GM18909 (cell line): ENCODE measurements around the gene ZDHHC14.

Experiments used
- ATAC-seq: cut with Tn5 transposase; IDR thresholded peaks from one replicate; pipeline ENCODE4 v1.9.1; 2021; ENCODE audit warnings: mild to moderate bottlenecking; ENCODE audit not compliant: unreplicated experiment, poor library complexity

The ZDHHC14 gene

GRCh38 chr6:157436944-157437336 is 56.0 kb downstream of the ZDHHC14 start:
- no peak for ATAC-seq

- no peak for ATAC-seq
These were observed 57.7 kb downstream of the ZDHHC14 start for GRCh38 chr6:157438611-157439111.

- ATAC-seq, result no peak
These were observed 59.2 kb downstream of the ZDHHC14 start for GRCh38 chr6:157440171-157440570.

GRCh38 chr6:157442291-157442690 is 61.3 kb downstream of the ZDHHC14 start:
- no peak for ATAC-seq

GRCh38 chr6:157443066-157443800 is 62.2 kb downstream of the ZDHHC14 start:
- ATAC-seq, result peak; percentile 94

- ATAC-seq, result no peak
These were observed 64.5 kb downstream of the ZDHHC14 start for GRCh38 chr6:157445277-157446009.

GRCh38 chr6:157447735-157448134 is 66.7 kb downstream of the ZDHHC14 start:
- no peak for ATAC-seq

- ATAC-seq, result no peak
These were observed 68.6 kb downstream of the ZDHHC14 start for GRCh38 chr6:157449610-157450009.

- no peak for ATAC-seq
These were observed 70.1 kb downstream of the ZDHHC14 start for GRCh38 chr6:157450931-157451742.

GRCh38 chr6:157452096-157452495 is 71.1 kb downstream of the ZDHHC14 start:
- ATAC-seq, result no peak

GRCh38 chr6:157453131-157453530 is 72.1 kb downstream of the ZDHHC14 start:
- ATAC-seq, result no peak

GRCh38 chr6:157453978-157454377 is 73.0 kb downstream of the ZDHHC14 start:
- no peak for ATAC-seq

- ATAC-seq, result no peak
These were observed 74.0 kb downstream of the ZDHHC14 start for GRCh38 chr6:157454762-157455714.

GRCh38 chr6:157455731-157456523 is 74.9 kb downstream of the ZDHHC14 start:
- ATAC-seq, result no peak

- peak; percentile 53 for ATAC-seq
These were observed 75.5 kb downstream of the ZDHHC14 start for GRCh38 chr6:157456524-157456829.

GRCh38 chr6:157457787-157458186 is 76.8 kb downstream of the ZDHHC14 start:
- no peak for ATAC-seq

GRCh38 chr6:157459327-157459726 is 78.3 kb downstream of the ZDHHC14 start:
- ATAC-seq, result no peak

- peak; percentile 3 for ATAC-seq
These were observed 79.4 kb downstream of the ZDHHC14 start for GRCh38 chr6:157460182-157460999.
